ENCODE measurements around the gene ANXA8.
"Not testable (repeated sequence)": the region's sequence is repeated elsewhere in the genome, so short reads cannot be mapped to it uniquely, and the experiment has no call there.

Gene ANXA8

GRCh38 chr10:47481182-47481766 is 2.6 kb downstream of the ANXA8 start:
- not testable (repeated sequence) for H3K36me3 ChIP-seq (ENCODE audit: control insufficient read depth in 1 of 2, insufficient read depth in 2 of 2, low read length in 2 of 2); H3K27me3 ChIP-seq (ENCODE audit: control insufficient read depth in 1 of 2, insufficient read depth in 2 of 2, low read length in 2 of 2); H3K4me1 ChIP-seq (ENCODE audit: control insufficient read depth in 1 of 2, insufficient read depth in 2 of 2, low read length in 2 of 2); H3K9ac ChIP-seq (ENCODE audit: low read depth in 1 of 2, low read length in 2 of 2); H3K9me3 ChIP-seq (ENCODE audit: control insufficient read depth in 1 of 2, low read length in 2 of 2); H3K27ac ChIP-seq (ENCODE audit: low read depth, low read length); H3K4me3 ChIP-seq (ENCODE audit: low read depth in 1 of 2, low read length in 2 of 2)

- H3K4me3 ChIP-seq (ENCODE audit: low read depth in 1 of 2, low read length in 2 of 2); H3K9me3 ChIP-seq (ENCODE audit: control insufficient read depth in 1 of 2, low read length in 2 of 2); H3K4me1 ChIP-seq (ENCODE audit: control insufficient read depth in 1 of 2, insufficient read depth in 2 of 2, low read length in 2 of 2); H3K27me3 ChIP-seq (ENCODE audit: control insufficient read depth in 1 of 2, insufficient read depth in 2 of 2, low read length in 2 of 2); H3K27ac ChIP-seq (ENCODE audit: low read depth, low read length); H3K36me3 ChIP-seq (ENCODE audit: control insufficient read depth in 1 of 2, insufficient read depth in 2 of 2, low read length in 2 of 2); H3K9ac ChIP-seq (ENCODE audit: low read depth in 1 of 2, low read length in 2 of 2): not testable (repeated sequence)
Measured at GRCh38 chr10:47480133-47480532, 3.8 kb downstream of the ANXA8 start.

GRCh38 chr10:47478114-47478513 is 5.8 kb downstream of the ANXA8 start:
- not testable (repeated sequence) for H3K36me3 ChIP-seq (ENCODE audit: control insufficient read depth in 1 of 2, insufficient read depth in 2 of 2, low read length in 2 of 2); H3K27ac ChIP-seq (ENCODE audit: low read depth, low read length); H3K9me3 ChIP-seq (ENCODE audit: control insufficient read depth in 1 of 2, low read length in 2 of 2); H3K4me1 ChIP-seq (ENCODE audit: control insufficient read depth in 1 of 2, insufficient read depth in 2 of 2, low read length in 2 of 2); H3K4me3 ChIP-seq (ENCODE audit: low read depth in 1 of 2, low read length in 2 of 2); H3K9ac ChIP-seq (ENCODE audit: low read depth in 1 of 2, low read length in 2 of 2); H3K27me3 ChIP-seq (ENCODE audit: control insufficient read depth in 1 of 2, insufficient read depth in 2 of 2, low read length in 2 of 2)

- not testable (repeated sequence) for H3K4me1 ChIP-seq (ENCODE audit: control insufficient read depth in 1 of 2, insufficient read depth in 2 of 2, low read length in 2 of 2); H3K27ac ChIP-seq (ENCODE audit: low read depth, low read length); H3K9me3 ChIP-seq (ENCODE audit: control insufficient read depth in 1 of 2, low read length in 2 of 2); H3K36me3 ChIP-seq (ENCODE audit: control insufficient read depth in 1 of 2, insufficient read depth in 2 of 2, low read length in 2 of 2); H3K4me3 ChIP-seq (ENCODE audit: low read depth in 1 of 2, low read length in 2 of 2); H3K9ac ChIP-seq (ENCODE audit: low read depth in 1 of 2, low read length in 2 of 2); H3K27me3 ChIP-seq (ENCODE audit: control insufficient read depth in 1 of 2, insufficient read depth in 2 of 2, low read length in 2 of 2)
Measured at GRCh38 chr10:47477078-47477477, 6.8 kb downstream of the ANXA8 start.

GRCh38 chr10:47475101-47475500 is 8.8 kb downstream of the ANXA8 start:
- H3K4me1 ChIP-seq (ENCODE audit: control insufficient read depth in 1 of 2, insufficient read depth in 2 of 2, low read length in 2 of 2); H3K27me3 ChIP-seq (ENCODE audit: control insufficient read depth in 1 of 2, insufficient read depth in 2 of 2, low read length in 2 of 2); H3K27ac ChIP-seq (ENCODE audit: low read depth, low read length); H3K36me3 ChIP-seq (ENCODE audit: control insufficient read depth in 1 of 2, insufficient read depth in 2 of 2, low read length in 2 of 2); H3K9ac ChIP-seq (ENCODE audit: low read depth in 1 of 2, low read length in 2 of 2); H3K9me3 ChIP-seq (ENCODE audit: control insufficient read depth in 1 of 2, low read length in 2 of 2); H3K4me3 ChIP-seq (ENCODE audit: low read depth in 1 of 2, low read length in 2 of 2): not testable (repeated sequence)

GRCh38 chr10:47473516-47473915 is 10.4 kb downstream of the ANXA8 start:
- not testable (repeated sequence) for H3K27ac ChIP-seq (ENCODE audit: low read depth, low read length); H3K4me3 ChIP-seq (ENCODE audit: low read depth in 1 of 2, low read length in 2 of 2); H3K4me1 ChIP-seq (ENCODE audit: control insufficient read depth in 1 of 2, insufficient read depth in 2 of 2, low read length in 2 of 2); H3K27me3 ChIP-seq (ENCODE audit: control insufficient read depth in 1 of 2, insufficient read depth in 2 of 2, low read length in 2 of 2); H3K9me3 ChIP-seq (ENCODE audit: control insufficient read depth in 1 of 2, low read length in 2 of 2); H3K36me3 ChIP-seq (ENCODE audit: control insufficient read depth in 1 of 2, insufficient read depth in 2 of 2, low read length in 2 of 2); H3K9ac ChIP-seq (ENCODE audit: low read depth in 1 of 2, low read length in 2 of 2)

GRCh38 chr10:47472647-47473046 is 11.3 kb downstream of the ANXA8 start:
- not testable (repeated sequence) for H3K9ac ChIP-seq (ENCODE audit: low read depth in 1 of 2, low read length in 2 of 2); H3K27me3 ChIP-seq (ENCODE audit: control insufficient read depth in 1 of 2, insufficient read depth in 2 of 2, low read length in 2 of 2); H3K36me3 ChIP-seq (ENCODE audit: control insufficient read depth in 1 of 2, insufficient read depth in 2 of 2, low read length in 2 of 2); H3K4me1 ChIP-seq (ENCODE audit: control insufficient read depth in 1 of 2, insufficient read depth in 2 of 2, low read length in 2 of 2); H3K27ac ChIP-seq (ENCODE audit: low read depth, low read length); H3K4me3 ChIP-seq (ENCODE audit: low read depth in 1 of 2, low read length in 2 of 2); H3K9me3 ChIP-seq (ENCODE audit: control insufficient read depth in 1 of 2, low read length in 2 of 2)

- not testable (repeated sequence) for H3K4me1 ChIP-seq (ENCODE audit: control insufficient read depth in 1 of 2, insufficient read depth in 2 of 2, low read length in 2 of 2); H3K9ac ChIP-seq (ENCODE audit: low read depth in 1 of 2, low read length in 2 of 2); H3K9me3 ChIP-seq (ENCODE audit: control insufficient read depth in 1 of 2, low read length in 2 of 2); H3K27me3 ChIP-seq (ENCODE audit: control insufficient read depth in 1 of 2, insufficient read depth in 2 of 2, low read length in 2 of 2); H3K36me3 ChIP-seq (ENCODE audit: control insufficient read depth in 1 of 2, insufficient read depth in 2 of 2, low read length in 2 of 2); H3K27ac ChIP-seq (ENCODE audit: low read depth, low read length); H3K4me3 ChIP-seq (ENCODE audit: low read depth in 1 of 2, low read length in 2 of 2)
Measured at GRCh38 chr10:47472072-47472471, 11.8 kb downstream of the ANXA8 start.

GRCh38 chr10:47468731-47469528 is 15.0 kb downstream of the ANXA8 start:
- not testable (repeated sequence) for H3K27ac ChIP-seq (ENCODE audit: low read depth, low read length); H3K4me3 ChIP-seq (ENCODE audit: low read depth in 1 of 2, low read length in 2 of 2); H3K4me1 ChIP-seq (ENCODE audit: control insufficient read depth in 1 of 2, insufficient read depth in 2 of 2, low read length in 2 of 2); H3K9ac ChIP-seq (ENCODE audit: low read depth in 1 of 2, low read length in 2 of 2); H3K27me3 ChIP-seq (ENCODE audit: control insufficient read depth in 1 of 2, insufficient read depth in 2 of 2, low read length in 2 of 2); H3K36me3 ChIP-seq (ENCODE audit: control insufficient read depth in 1 of 2, insufficient read depth in 2 of 2, low read length in 2 of 2); H3K9me3 ChIP-seq (ENCODE audit: control insufficient read depth in 1 of 2, low read length in 2 of 2)

GRCh38 chr10:47467957-47468356 is 16.0 kb downstream of the ANXA8 start:
- not testable (repeated sequence) for H3K9ac ChIP-seq (ENCODE audit: low read depth in 1 of 2, low read length in 2 of 2); H3K4me1 ChIP-seq (ENCODE audit: control insufficient read depth in 1 of 2, insufficient read depth in 2 of 2, low read length in 2 of 2); H3K36me3 ChIP-seq (ENCODE audit: control insufficient read depth in 1 of 2, insufficient read depth in 2 of 2, low read length in 2 of 2); H3K27ac ChIP-seq (ENCODE audit: low read depth, low read length); H3K9me3 ChIP-seq (ENCODE audit: control insufficient read depth in 1 of 2, low read length in 2 of 2); H3K27me3 ChIP-seq (ENCODE audit: control insufficient read depth in 1 of 2, insufficient read depth in 2 of 2, low read length in 2 of 2); H3K4me3 ChIP-seq (ENCODE audit: low read depth in 1 of 2, low read length in 2 of 2)

- H3K27me3 ChIP-seq (ENCODE audit: control insufficient read depth in 1 of 2, insufficient read depth in 2 of 2, low read length in 2 of 2); H3K27ac ChIP-seq (ENCODE audit: low read depth, low read length): not testable (repeated sequence)
Measured at GRCh38 chr10:47467458-47467857, 16.5 kb downstream of the ANXA8 start.

More at GRCh38 chr10:47467458-47467857, 16.5 kb downstream of the ANXA8 start:
- not testable (repeated sequence) for H3K36me3 ChIP-seq (ENCODE audit: control insufficient read depth in 1 of 2, insufficient read depth in 2 of 2, low read length in 2 of 2); H3K4me3 ChIP-seq (ENCODE audit: low read depth in 1 of 2, low read length in 2 of 2); H3K9me3 ChIP-seq (ENCODE audit: control insufficient read depth in 1 of 2, low read length in 2 of 2); H3K4me1 ChIP-seq (ENCODE audit: control insufficient read depth in 1 of 2, insufficient read depth in 2 of 2, low read length in 2 of 2); H3K9ac ChIP-seq (ENCODE audit: low read depth in 1 of 2, low read length in 2 of 2)

Data from duodenal mucosa (tissue), 2 donors.